ENCODE data around the gene PRKCH.
A peak's percentile ranks its signal among the peaks of the same experiment; 100 is the strongest.

The PRKCH gene

DNA sequence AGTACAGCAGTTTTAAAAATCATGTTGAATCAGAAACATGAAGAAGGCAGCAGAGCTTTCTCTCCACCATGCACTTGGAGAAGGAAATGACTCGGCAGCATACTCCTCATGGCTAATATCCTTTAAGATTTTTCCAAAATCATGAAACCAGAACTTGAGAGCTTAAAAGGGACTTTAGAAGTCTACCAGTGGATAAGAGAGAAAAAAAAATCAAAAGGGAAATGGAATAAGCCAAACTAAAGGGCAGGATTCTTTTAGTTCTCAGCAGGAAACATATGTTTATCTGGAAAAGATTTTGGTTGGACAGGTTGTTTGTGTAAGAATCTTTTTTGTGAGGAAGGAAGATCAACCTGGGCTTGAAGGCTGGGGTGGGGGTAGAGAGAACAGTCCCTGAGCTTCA is 111.8 kb downstream of the PRKCH start:
- no peak overlapping the region for H3K27ac ChIP-seq
- TF ChIP-seq ZFX (IDR thresholded peaks at IDR 0.05; ENCODE audit: borderline replicate concordance) = no peak
- TF ChIP-seq, protein P1, sequence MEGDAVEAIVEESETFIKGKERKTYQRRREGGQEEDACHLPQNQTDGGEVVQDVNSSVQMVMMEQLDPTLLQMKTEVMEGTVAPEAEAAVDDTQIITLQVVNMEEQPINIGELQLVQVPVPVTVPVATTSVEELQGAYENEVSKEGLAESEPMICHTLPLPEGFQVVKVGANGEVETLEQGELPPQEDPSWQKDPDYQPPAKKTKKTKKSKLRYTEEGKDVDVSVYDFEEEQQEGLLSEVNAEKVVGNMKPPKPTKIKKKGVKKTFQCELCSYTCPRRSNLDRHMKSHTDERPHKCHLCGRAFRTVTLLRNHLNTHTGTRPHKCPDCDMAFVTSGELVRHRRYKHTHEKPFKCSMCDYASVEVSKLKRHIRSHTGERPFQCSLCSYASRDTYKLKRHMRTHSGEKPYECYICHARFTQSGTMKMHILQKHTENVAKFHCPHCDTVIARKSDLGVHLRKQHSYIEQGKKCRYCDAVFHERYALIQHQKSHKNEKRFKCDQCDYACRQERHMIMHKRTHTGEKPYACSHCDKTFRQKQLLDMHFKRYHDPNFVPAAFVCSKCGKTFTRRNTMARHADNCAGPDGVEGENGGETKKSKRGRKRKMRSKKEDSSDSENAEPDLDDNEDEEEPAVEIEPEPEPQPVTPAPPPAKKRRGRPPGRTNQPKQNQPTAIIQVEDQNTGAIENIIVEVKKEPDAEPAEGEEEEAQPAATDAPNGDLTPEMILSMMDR (IDR thresholded peaks at IDR 0.05) = no peak

DNA sequence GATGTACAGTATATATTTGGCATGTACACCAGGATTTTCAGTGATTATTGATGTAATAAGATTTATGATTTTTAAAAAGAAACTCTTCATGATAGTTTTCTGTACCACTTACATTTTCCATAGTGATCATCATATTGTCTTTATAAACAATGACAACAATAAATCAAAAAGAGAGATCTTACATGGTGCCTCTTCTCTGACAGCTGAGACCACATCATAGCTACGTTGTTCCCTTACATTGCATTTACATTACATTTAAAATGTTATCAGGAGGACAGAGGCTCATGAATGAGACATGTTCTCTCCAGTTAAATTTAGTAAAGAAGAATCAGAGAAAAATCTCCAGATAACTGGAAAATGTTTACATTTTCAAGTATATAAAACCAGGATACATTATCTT is 112.4 kb downstream of the PRKCH start:
- no peak overlapping the region for H3K27ac ChIP-seq
- no peak for TF ChIP-seq ZFX (IDR thresholded peaks at IDR 0.05; ENCODE audit: borderline replicate concordance)
- TF ChIP-seq, protein P1 (IDR thresholded peaks at IDR 0.05) = no peak

DNA sequence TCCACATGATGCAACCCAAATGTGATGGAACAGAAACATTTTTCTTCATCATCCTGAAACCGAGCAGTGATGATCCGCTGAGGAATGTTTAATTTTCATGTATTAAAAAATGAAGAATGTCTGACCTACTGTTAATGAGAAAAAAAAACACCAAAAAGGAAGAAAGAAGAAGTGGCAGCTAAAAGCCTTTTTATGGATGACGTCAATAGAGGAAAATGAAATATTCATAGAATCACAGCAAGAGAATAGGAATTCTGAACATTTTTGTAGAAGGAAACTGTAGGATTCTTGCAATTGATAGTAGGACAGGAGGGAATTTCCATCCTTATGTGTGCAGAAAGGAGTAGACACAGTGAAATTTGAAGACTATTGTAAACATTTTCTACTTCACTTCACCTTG is 112.9 kb downstream of the PRKCH start:
- no peak overlapping the region for H3K27ac ChIP-seq
- no peak for TF ChIP-seq ZFX (IDR thresholded peaks at IDR 0.05; ENCODE audit: borderline replicate concordance)
- TF ChIP-seq, protein P1 (IDR thresholded peaks at IDR 0.05) = no peak

DNA sequence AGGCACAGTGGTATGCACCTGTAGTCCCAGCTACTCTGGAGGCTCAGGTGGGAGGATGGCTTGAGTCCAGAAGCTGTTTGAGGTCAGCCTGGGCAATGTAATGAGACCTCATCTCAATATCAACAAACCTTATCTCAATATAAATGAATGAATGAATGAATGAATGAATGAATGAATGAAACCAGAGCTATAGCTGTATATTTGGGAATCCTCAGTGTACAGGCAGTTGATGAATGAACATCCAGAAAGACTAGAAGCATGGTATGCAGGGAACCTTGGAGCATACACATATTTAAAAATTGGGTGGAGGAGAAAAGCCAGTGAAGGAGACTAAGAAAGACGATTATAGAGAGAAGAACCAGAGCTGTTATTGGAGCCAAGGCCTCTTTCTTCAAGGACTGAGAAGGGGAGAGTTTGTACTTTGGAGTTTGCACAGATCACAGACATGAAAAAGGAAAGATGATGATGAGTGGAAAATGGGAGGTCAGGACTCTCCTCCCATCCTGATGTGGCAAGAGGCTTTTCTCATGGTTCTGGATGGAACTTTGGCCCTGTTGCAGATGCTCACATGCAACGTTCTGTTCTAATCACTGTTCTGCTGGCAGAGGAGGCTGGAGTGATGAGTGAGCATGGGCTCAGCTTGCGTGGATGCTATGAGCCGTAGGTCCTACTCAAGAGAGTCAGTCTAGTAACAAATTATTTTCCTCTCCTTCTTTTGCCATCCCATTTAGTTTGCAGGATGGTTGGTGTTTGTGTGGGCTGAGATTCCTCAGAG is 114.4 kb downstream of the PRKCH start:
- no peak overlapping the region for H3K27ac ChIP-seq
- TF ChIP-seq, protein P1 (IDR thresholded peaks at IDR 0.05) = no peak
- TF ChIP-seq ZFX (IDR thresholded peaks at IDR 0.05; ENCODE audit: borderline replicate concordance) = no peak

DNA sequence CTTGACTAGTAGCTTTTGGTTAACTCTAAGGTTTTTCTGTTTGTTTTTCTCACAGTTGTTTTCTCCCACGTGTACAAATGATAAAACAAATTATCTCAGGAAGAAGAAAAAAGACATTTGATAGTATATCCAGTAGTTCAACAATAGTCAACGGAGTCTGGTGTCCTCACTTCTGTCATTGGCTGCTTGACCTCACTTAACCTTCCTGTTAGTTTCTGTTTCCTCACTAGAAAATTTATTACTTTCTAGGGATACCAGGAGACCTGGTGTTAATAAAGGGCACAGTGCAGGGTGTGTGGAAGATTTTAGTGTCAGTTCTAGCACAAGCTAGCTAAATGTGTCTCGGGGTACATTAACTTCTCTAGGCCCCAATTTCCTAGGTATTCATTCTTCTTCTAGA is 116.0 kb downstream of the PRKCH start:
- TF ChIP-seq ZFX (IDR thresholded peaks at IDR 0.05; ENCODE audit: borderline replicate concordance) = no peak
- TF ChIP-seq, protein P1 (IDR thresholded peaks at IDR 0.05) = no peak
- H3K27ac ChIP-seq = no peak overlapping the region

DNA sequence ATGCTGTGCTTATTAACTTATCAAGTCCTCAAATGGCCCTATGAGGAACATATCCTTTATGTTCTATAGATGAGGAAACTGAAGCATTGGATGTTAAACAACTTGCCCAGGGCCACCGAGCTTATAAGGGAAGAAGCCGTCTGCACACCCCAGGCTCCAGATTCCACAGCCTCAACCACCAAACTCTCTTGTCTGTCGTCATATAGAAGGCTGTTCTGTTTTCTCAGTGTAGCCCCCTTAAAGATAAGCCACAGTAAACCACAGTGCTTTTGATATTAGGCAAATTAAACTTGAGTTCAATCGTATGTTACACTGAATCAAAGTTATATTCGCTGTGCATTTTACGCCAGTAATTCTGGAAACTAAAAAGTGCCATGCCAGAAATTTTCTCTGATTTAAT is 116.7 kb downstream of the PRKCH start:
- no peak overlapping the region for H3K27ac ChIP-seq
- no peak for TF ChIP-seq ZFX (IDR thresholded peaks at IDR 0.05; ENCODE audit: borderline replicate concordance)
- TF ChIP-seq, protein P1 (IDR thresholded peaks at IDR 0.05) = no peak

DNA sequence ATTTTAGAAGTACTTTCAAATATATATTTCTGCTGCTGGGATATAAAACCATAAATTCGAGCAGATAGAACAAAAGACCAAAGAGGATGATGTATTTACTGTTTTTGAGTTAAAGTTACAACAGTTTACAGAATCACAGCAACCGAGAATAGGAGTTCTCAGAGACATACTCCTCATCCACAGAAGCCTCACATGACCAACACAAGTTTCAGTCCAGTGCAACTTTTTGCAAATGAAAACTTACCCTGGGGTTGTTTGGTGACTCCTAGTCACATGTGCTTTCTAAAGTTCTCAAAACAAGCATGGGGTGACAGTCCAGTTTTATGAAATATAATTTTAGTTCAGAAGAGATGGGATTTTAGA is 117.1 kb downstream of the PRKCH start:
- peak overlapping the region; percentile 36; the same call in 1 of the 2 replicates for H3K27ac ChIP-seq
- TF ChIP-seq, protein P1 (IDR thresholded peaks at IDR 0.05) = no peak
- no peak for TF ChIP-seq ZFX (IDR thresholded peaks at IDR 0.05; ENCODE audit: borderline replicate concordance)

Data from 22Rv1 (cell line).